Loucy (cell line): ENCODE results near the gene SBF2.

Experiments
- EZH2phosphoT487 ChIP-seq: fragments of 200-600 bp; IDR thresholded peaks from 2 replicates; pipeline ENCODE4 v1.6.1; 2018; ENCODE audit warnings: antibody characterized with exemption, mild to moderate bottlenecking, moderate library complexity, borderline replicate concordance
- TF ChIP-seq, protein P1 (sequence below): fragments of 200-600 bp; sonication (generic); conservative IDR thresholded peaks from 2 replicates; pipeline ENCODE4 v1.5.1; 2014; ENCODE audit warnings: mild to moderate bottlenecking, antibody characterized with exemption, low read length

DNA sequence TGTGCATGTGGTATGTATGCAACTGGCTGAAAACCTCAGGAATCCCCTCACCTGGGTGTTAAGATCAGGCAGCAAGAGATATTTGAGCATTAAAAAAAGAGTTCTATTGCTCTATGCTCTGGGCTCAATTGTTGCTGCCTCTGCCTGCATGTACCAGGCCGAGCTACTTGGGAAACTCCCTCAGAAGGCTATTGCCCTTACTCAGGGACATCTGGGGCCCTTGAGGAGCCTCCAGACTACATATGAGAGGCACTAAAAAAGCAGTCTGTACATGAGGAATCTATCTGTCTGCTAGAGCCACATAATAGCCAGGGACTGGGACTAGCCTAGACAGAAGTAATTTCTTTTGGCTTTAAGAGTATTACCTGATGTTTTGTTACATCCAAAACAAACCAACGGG is 510.0 kb downstream of the SBF2 start:
- TF ChIP-seq, protein P1, sequence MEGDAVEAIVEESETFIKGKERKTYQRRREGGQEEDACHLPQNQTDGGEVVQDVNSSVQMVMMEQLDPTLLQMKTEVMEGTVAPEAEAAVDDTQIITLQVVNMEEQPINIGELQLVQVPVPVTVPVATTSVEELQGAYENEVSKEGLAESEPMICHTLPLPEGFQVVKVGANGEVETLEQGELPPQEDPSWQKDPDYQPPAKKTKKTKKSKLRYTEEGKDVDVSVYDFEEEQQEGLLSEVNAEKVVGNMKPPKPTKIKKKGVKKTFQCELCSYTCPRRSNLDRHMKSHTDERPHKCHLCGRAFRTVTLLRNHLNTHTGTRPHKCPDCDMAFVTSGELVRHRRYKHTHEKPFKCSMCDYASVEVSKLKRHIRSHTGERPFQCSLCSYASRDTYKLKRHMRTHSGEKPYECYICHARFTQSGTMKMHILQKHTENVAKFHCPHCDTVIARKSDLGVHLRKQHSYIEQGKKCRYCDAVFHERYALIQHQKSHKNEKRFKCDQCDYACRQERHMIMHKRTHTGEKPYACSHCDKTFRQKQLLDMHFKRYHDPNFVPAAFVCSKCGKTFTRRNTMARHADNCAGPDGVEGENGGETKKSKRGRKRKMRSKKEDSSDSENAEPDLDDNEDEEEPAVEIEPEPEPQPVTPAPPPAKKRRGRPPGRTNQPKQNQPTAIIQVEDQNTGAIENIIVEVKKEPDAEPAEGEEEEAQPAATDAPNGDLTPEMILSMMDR = no peak
- TF ChIP-seq EZH2phosphoT487 = no peak
